OCI-M2 (cell line): ENCODE results near the gene NKAIN2.

Experiments
- DNase-seq: peaks from one replicate; lab custom pipeline; 2025; ENCODE audit not compliant: unreplicated experiment; lab: John Stamatoyannopoulos, UW

NKAIN2 gene

DNA sequence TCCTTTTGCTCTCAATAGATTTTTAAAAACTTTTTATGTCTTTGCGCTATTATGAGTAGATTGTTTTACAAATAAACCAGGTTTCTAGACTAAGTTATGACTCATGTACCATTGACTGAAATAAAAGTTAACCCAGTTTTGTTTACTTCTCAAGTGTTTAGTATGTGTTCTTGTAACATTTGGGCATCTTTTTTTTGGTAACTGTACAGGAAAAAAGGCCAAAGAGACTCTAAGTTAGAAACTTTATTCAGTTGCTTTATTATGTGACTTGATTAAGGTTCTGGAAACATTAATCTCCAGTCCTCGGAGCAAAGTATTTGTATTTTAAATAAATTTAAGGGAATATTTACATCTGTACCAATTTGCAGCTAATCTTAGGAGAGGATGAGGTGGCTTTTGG, 2.9 kb downstream of the NKAIN2 start:
- no peak for DNase-seq

GRCh38 chr6:123808556-123808955, 4.9 kb downstream of the NKAIN2 start:
- DNase-seq: no peak

- no peak for DNase-seq
These were observed 6.5 kb downstream of the NKAIN2 start for GRCh38 chr6:123810214-123810613.

- no peak for DNase-seq
These were observed 7.3 kb downstream of the NKAIN2 start for GRCh38 chr6:123810948-123811347.

- DNase-seq: no peak
These were observed 7.7 kb downstream of the NKAIN2 start for GRCh38 chr6:123811378-123811777.

DNA sequence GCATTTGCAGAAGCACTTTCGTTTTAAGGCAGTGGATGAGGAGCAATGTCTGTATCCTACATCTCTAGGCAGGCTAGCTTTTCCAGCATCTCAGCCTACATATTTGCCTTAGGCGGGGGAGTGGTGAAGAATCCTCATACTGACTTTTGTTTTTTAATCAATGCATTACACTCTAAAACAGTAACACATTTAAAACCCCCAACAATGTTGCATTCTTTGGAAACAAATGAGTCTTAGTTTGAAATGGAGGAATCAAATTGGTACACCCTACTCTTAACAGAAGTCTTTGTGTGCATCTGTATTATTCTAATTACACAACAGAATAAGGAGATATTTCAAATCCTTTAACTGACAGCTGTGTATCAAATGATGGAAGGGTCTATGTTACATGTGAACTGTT, 9.0 kb downstream of the NKAIN2 start:
- DNase-seq: no peak

- no peak for DNase-seq
These were observed 17.4 kb downstream of the NKAIN2 start for GRCh38 chr6:123821112-123821511.

DNA sequence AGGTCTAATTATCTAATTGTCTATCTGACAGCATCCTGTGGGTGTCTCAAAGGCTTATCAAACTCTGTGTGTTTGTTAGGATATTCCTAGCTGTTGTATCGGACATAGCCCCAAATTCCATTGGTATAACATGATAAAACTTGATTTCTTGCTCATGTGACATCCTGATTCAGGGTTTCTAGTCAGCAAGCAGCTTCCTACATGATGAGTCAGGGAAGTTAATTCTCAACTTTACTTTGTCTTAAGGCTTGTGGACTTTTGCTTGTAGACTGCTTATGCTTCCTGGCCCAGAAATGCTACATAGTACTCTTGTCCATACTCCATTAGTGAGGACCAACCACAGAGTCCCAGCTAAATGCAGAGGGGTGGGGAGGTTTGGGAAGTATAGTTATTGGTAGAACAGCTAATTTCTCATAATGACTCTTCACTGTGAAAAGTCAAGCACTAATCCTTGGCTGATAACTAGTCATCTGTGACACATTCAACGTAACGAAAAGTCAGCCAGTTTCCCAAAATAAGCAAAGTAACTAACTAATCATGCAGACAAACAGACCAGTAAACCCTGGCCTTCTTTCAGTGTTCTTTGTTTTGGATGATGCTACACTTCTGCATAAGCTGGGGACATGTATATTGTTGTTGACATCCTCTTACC, 25.8 kb downstream of the NKAIN2 start:
- DNase-seq: no peak

GRCh38 chr6:123830120-123830519, 26.5 kb downstream of the NKAIN2 start:
- DNase-seq: no peak

DNA sequence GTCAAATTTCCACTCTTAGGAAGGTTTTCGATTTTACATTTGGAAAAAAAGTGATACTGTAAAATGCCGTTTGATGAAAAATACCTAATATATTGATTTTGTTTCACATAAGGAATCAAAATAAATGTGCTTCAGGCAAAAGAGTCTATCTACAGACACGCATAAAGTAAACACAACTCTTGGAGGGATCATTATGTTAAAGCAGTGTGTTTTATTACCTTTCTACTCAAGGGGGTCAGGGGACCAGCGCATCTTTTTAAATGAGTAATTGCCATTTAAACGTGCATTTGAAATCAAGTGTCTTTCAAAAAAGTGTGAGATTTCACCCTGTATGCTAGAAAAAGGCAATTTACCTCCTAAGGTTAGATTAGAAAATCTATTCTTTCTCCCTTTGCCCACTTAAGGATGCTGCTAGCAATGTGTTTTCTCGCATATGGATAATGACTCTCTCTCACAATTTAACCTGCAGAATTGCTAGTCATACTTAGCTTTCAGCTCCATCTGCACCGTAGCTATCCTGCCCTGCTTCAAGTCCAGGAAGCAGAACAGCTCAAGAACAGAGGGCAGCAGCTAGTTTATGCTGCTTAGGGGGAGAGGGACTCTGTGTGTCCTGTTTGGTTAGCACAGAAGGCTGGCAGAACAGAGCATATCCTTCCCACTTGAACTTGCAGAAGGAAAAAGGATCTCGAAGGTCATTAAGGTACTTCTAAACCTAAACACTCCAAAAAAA, 35.0 kb downstream of the NKAIN2 start:
- DNase-seq: no peak

GRCh38 chr6:123841067-123841896, 37.6 kb downstream of the NKAIN2 start:
- no peak for DNase-seq

DNA sequence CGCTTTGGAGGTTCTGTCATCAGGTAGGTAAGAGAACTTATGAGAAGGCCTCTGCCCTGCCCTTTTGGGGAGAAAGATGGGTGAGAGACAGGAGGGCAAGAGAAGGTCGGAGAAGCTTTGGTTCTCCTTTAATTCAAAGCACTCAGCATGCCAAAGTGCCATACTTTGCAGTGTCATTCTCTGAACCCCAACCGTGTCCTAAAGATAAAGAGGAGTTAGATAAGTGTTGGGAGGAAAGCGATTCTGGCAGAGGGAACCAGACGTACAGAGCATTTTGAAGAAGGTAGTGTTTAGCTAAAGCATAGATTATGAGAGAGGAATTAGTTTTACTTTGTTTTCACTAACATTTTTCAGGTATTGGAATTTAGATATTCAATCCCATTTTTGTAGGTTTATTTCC, 40.3 kb downstream of the NKAIN2 start:
- DNase-seq: no peak

DNA sequence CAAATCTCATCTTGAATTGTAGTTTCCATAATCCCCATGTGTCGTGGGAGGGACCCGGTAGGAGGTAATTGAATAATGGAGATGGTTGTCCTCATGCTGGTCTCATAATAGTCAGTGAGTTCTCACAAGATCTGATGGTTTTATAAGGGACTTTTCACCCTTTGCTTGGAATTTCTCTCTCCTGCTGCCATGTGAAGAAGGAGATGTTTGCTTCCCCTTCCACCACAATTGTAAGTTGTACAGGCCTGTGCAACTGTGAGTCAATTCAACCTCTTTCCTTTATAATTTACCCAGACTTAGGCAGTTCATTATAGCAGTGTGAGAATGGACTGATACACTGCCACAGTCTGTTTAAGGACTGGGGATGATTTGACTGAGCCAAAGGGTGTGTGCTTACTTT, 44.7 kb downstream of the NKAIN2 start:
- DNase-seq: no peak

GRCh38 chr6:123849406-123849805, 45.7 kb downstream of the NKAIN2 start:
- DNase-seq: no peak

GRCh38 chr6:123850555-123850954, 46.9 kb downstream of the NKAIN2 start:
- no peak for DNase-seq

- no peak for DNase-seq
These were observed 50.5 kb downstream of the NKAIN2 start for GRCh38 chr6:123854201-123854600.

DNA sequence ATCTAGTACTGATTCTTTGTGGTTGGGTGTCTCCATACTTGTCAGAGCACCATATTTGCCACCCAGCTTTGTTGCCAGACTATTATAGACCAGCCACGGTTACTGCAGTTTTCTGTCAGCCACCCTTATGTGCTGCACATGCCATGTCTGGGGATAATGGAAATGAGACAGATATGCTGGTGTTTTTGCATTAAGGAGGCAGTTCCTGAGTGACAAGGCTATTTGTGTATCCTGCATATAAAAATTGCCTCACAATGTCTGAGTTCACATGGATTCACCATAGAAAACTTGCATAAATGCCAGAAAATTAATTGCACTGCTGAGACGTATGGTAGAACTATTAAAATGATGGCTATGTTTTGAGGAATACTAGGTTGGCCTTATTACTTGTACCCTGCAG, 51.8 kb downstream of the NKAIN2 start:
- DNase-seq: no peak

DNA sequence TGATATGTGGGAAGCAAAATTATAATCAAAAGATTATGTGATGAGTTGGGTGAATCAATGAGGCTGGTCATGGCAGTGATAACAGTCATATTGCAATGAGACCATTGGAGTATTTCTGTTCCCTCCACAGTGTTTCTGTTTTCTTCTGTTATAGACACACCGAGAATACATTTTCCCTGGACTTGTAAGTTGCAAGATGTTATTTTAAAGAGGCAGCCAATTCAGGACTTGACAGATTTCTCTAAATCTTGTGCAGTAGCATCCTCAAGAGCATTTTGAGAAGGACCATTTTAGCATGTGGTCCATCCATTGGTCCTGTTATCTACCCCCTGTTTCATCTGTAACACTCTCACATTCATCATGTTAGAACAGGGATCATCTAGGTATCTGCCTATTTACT, 55.6 kb downstream of the NKAIN2 start:
- DNase-seq: no peak

DNA sequence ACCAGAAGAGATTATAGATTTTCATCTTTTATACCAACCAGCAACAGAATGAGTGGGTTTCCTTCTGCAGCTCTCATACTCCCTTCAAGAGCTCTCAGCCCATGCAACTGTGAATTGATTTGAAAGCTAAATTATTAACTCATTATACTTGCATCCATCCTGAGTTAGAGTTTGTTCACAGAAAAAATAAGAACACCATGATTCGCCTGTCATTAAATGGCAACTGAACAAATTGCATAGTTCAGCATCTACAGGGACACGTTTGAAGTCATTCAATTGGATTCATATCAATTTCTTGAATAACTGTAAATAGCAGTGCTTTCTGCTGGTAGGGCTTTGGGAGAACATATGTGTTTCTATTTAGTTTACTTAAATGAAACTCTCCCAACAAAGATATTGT, 65.7 kb downstream of the NKAIN2 start:
- no peak for DNase-seq

- no peak for DNase-seq
These were observed 70.3 kb downstream of the NKAIN2 start for GRCh38 chr6:123873974-123874373.

DNA sequence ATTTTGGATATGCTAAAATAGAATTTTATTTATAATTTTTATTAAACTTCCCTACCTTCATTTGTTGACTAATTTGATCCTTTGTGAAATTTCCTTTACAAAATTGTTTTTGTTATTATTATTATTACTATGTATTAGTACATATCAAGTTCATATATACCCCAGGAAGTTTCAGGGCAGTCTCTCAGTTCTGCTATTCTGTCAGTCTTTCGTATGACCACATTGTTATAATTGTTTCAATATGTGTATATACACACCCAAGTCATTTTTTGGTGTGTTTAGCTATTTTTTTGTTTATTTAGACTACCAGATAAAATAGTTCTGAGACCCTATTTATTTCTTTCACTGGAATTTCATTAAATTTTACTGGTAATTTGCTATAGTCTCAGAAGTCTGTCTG, 72.1 kb downstream of the NKAIN2 start:
- DNase-seq: no peak

DNA sequence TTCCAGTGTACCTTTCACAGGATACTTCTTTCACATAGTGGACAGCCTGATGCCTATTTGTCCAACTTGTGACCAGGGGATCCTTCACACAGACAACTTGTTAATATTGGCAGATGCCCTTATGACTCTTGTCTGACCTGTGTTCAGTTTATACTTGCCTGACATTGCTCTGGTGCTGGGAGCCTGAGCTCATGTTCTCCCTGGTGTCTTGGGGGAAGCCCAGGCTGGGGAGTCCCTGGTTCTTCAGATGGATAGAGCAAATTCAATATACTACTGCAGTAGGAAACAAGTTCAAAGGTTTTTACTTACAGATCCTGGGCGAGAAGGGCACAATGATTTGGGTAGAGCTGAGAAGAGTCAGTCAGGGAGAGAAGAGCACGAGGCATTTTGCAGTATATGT, 76.1 kb downstream of the NKAIN2 start:
- DNase-seq: no peak
